ENCODE data around the gene OPA3.

OPA3 gene

GRCh38 chr19:45496349-45496953, 88.2 kb downstream of the OPA3 start:
- Histone ChIP-seq H3K9me3 (ENCODE audit: low read length) (no peaks in the 10 kb centered on the region), H3K4me3 (ENCODE audit: low read depth in 1 of 2, low read length in 2 of 2) (peak overlapping the region; percentile 58 to 81), H3K27ac (ENCODE audit: low read depth, low read length) (no peak overlapping the region), H3K4me1 (ENCODE audit: insufficient read depth, low read length) (peaks cover 30% of the 10 kb centered on the region), H3K27me3 (ENCODE audit: control insufficient read depth in 1 of 2, insufficient read depth in 2 of 2, low read length in 2 of 2) (peaks cover 15 to 31% of the 10 kb centered on the region in 2 donors), H3K9ac (ENCODE audit: low read length) (no peak overlapping the region), H3K36me3 (ENCODE audit: insufficient read depth, low read length) (no peaks in the 10 kb centered on the region)

GRCh38 chr19:45495178-45495577, 89.4 kb downstream of the OPA3 start:
- H3K4me3 ChIP-seq (ENCODE audit: low read depth in 1 of 2, low read length in 2 of 2), result no peak overlapping the region
- peaks cover 15 to 31% of the 10 kb centered on the region in 2 donors for H3K27me3 ChIP-seq (ENCODE audit: control insufficient read depth in 1 of 2, insufficient read depth in 2 of 2, low read length in 2 of 2)
- H3K9me3 ChIP-seq (ENCODE audit: low read length), result no peaks in the 10 kb centered on the region
- H3K9ac ChIP-seq (ENCODE audit: low read length), result no peak overlapping the region
- H3K27ac ChIP-seq (ENCODE audit: low read depth, low read length), result no peak overlapping the region
- H3K36me3 ChIP-seq (ENCODE audit: insufficient read depth, low read length), result no peaks in the 10 kb centered on the region
- peaks cover 30% of the 10 kb centered on the region for H3K4me1 ChIP-seq (ENCODE audit: insufficient read depth, low read length)

DNA sequence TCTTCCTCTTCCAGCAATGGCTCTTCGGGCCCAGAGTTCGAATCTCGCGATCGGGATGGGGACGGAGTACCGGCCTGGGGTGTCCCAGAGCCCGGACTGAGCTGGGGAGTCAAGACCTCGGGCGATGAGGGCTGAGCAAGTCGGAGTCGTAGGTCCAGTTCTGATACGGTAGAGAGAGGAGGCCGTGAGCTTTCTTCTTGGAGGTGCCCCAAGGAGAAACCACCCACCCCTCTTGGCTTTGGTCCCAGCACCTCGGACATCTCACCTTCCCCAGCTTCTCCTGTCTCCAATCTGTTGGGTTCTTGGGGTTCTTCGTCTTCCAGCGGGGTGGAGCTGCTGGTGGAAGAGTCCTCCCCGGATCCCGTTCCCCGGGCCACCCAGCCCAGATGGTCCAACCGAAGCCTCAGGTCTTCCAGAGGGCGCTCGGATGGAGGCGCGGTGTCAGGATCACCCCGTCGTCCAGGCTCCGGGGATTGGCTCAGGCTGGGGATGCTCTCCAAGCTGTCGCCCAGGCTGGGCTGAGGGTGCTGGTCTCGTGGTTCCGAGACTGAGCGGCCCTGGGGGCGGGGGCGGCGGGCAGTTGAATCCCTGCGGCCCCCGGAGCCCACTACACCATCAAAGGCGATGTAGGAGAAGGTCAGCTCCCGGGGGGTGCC, 90.2 kb downstream of the OPA3 start:
- Histone ChIP-seq H3K27me3 (ENCODE audit: control insufficient read depth in 1 of 2, insufficient read depth in 2 of 2, low read length in 2 of 2) (peaks cover 10 to 26% of the 10 kb centered on the region in 2 donors), H3K4me1 (ENCODE audit: insufficient read depth, low read length) (peaks cover 30% of the 10 kb centered on the region), H3K27ac (ENCODE audit: low read depth, low read length) (no peak overlapping the region)

GRCh38 chr19:45492627-45493470, 91.8 kb downstream of the OPA3 start:
- Histone ChIP-seq H3K27me3 (ENCODE audit: control insufficient read depth in 1 of 2, insufficient read depth in 2 of 2, low read length in 2 of 2) (peaks cover 6 to 10% of the 10 kb centered on the region in 2 donors), H3K9me3 (ENCODE audit: low read length) (no peaks in the 10 kb centered on the region), H3K4me1 (ENCODE audit: insufficient read depth, low read length) (peaks cover 23% of the 10 kb centered on the region), H3K36me3 (ENCODE audit: insufficient read depth, low read length) (no peaks in the 10 kb centered on the region), H3K9ac (ENCODE audit: low read length) (no peak overlapping the region), H3K27ac (ENCODE audit: low read depth, low read length) (peak overlapping the region; percentile 75), H3K4me3 (ENCODE audit: low read depth in 1 of 2, low read length in 2 of 2) (peak overlapping the region; percentile 62 to 71)

More for the DNA sequence above, 90.2 kb downstream of the OPA3 start:
- H3K4me3 ChIP-seq (ENCODE audit: low read depth in 1 of 2, low read length in 2 of 2), result no peak overlapping the region
- H3K9me3 ChIP-seq (ENCODE audit: low read length), result no peaks in the 10 kb centered on the region
- H3K9ac ChIP-seq (ENCODE audit: low read length), result no peak overlapping the region
- H3K36me3 ChIP-seq (ENCODE audit: insufficient read depth, low read length), result no peaks in the 10 kb centered on the region

GRCh38 chr19:45492137-45492626, 92.4 kb downstream of the OPA3 start:
- Histone ChIP-seq H3K4me1 (ENCODE audit: insufficient read depth, low read length) (peaks cover 20% of the 10 kb centered on the region), H3K9me3 (ENCODE audit: low read length) (no peaks in the 10 kb centered on the region), H3K9ac (ENCODE audit: low read length) (no peak overlapping the region), H3K27me3 (ENCODE audit: control insufficient read depth in 1 of 2, insufficient read depth in 2 of 2, low read length in 2 of 2) (peaks cover 6 to 7% of the 10 kb centered on the region in 2 donors), H3K27ac (ENCODE audit: low read depth, low read length) (peak overlapping the region; percentile 75), H3K36me3 (ENCODE audit: insufficient read depth, low read length) (no peaks in the 10 kb centered on the region), H3K4me3 (ENCODE audit: low read depth in 1 of 2, low read length in 2 of 2) (peak overlapping the region in 1 of 2 donors; percentile 62)

DNA sequence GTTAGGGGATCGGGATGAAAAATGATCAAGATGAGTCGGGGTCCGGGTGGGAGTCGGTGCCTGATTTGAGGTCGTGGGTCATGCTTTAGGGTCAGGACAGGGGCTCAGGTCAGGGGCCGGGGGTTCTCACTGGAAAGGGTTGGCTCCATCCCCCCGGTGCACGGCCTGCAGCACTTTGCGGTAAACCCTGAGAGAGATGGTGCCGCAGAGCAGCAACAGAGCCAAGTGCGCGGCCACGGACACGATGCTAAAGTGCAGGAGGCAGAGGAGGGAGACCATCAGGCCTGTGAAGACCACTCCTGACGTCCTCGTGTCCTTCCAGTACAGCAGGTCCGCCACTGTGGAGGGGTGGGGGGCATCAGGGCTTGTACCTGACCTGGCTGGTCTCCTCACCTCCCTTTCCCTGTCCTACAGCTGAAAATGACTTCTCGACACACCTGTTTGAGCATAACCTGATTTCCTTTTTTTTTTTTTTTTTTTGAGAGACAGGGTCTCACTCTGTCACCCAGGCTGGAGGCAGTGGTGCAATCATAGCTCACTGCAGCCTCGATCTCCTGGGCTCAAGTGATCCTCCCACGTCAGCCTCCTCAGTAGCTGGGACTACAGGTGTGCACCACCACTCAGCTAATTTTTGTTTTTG, 95.3 kb downstream of the OPA3 start:
- Histone ChIP-seq H3K4me3 (ENCODE audit: low read depth in 1 of 2, low read length in 2 of 2) (no peak overlapping the region), H3K27me3 (ENCODE audit: control insufficient read depth in 1 of 2, insufficient read depth in 2 of 2, low read length in 2 of 2) (no peaks in the 10 kb centered on the region), H3K9me3 (ENCODE audit: low read length) (no peaks in the 10 kb centered on the region), H3K36me3 (ENCODE audit: insufficient read depth, low read length) (no peaks in the 10 kb centered on the region), H3K9ac (ENCODE audit: low read length) (no peak overlapping the region), H3K27ac (ENCODE audit: low read depth, low read length) (no peak overlapping the region), H3K4me1 (ENCODE audit: insufficient read depth, low read length) (peaks cover 12% of the 10 kb centered on the region)

- Histone ChIP-seq H3K9me3 (ENCODE audit: low read length) (no peaks in the 10 kb centered on the region), H3K4me1 (ENCODE audit: insufficient read depth, low read length) (peaks cover 12% of the 10 kb centered on the region), H3K9ac (ENCODE audit: low read length) (no peak overlapping the region), H3K27ac (ENCODE audit: low read depth, low read length) (no peak overlapping the region), H3K36me3 (ENCODE audit: insufficient read depth, low read length) (no peaks in the 10 kb centered on the region), H3K27me3 (ENCODE audit: control insufficient read depth in 1 of 2, insufficient read depth in 2 of 2, low read length in 2 of 2) (no peaks in the 10 kb centered on the region), H3K4me3 (ENCODE audit: low read depth in 1 of 2, low read length in 2 of 2) (no peak overlapping the region)
These were observed 95.9 kb downstream of the OPA3 start for GRCh38 chr19:45488708-45489107.

DNA sequence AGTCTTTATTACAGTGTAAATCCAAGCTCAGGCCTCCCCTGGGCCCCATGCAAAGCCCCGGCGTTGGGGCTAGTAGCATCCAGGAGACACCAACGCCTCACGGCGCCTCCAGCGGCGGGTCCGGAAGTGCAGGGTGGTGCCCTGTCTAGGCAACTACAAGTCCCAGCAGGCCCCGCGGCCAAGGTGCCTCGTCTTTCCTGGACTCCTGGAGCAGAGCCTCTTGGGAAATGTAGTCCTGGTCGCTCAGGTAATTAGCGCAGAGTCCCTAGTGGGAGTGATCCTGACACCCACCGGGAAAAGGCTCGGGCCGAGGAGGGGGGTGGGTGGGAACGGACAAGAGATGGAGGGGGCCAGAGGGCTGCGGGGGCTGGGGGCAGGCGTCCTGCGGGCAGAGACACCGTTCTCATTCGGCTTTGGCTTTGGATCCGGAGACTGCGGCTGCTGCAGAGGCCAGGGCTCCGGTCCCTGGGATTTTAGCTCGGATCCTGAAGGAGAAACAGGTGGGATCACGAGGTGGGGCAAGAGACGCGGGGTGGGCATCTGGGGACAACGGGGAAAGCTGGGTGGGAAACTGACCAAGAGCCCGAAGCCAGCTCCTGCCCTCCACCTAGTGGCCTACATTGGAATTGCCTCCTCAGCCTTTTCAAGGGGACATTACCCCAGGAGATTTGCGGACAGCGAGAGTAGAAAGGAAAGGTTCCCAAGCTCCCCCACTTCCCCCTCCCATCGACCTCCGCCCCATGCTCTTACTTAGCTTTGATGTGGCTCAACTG, 99.1 kb downstream of the OPA3 start:
- no peaks in the 10 kb centered on the region for H3K9me3 ChIP-seq (ENCODE audit: low read length)
- no peaks in the 10 kb centered on the region for H3K27me3 ChIP-seq (ENCODE audit: control insufficient read depth in 1 of 2, insufficient read depth in 2 of 2, low read length in 2 of 2)
- H3K4me3 ChIP-seq (ENCODE audit: low read depth in 1 of 2, low read length in 2 of 2), result peak overlapping the region; percentile 66 to 73
- H3K36me3 ChIP-seq (ENCODE audit: insufficient read depth, low read length), result no peaks in the 10 kb centered on the region
- peaks cover 3% of the 10 kb centered on the region for H3K4me1 ChIP-seq (ENCODE audit: insufficient read depth, low read length)
- no peak overlapping the region for H3K9ac ChIP-seq (ENCODE audit: low read length)
- H3K27ac ChIP-seq (ENCODE audit: low read depth, low read length), result peak overlapping the region; percentile 86

- H3K4me1 ChIP-seq (ENCODE audit: insufficient read depth, low read length), result peaks cover 3% of the 10 kb centered on the region
- H3K27me3 ChIP-seq (ENCODE audit: control insufficient read depth in 1 of 2, insufficient read depth in 2 of 2, low read length in 2 of 2), result no peaks in the 10 kb centered on the region
- no peaks in the 10 kb centered on the region for H3K36me3 ChIP-seq (ENCODE audit: insufficient read depth, low read length)
- no peak overlapping the region for H3K27ac ChIP-seq (ENCODE audit: low read depth, low read length)
- H3K4me3 ChIP-seq (ENCODE audit: low read depth in 1 of 2, low read length in 2 of 2), result no peak overlapping the region
- H3K9me3 ChIP-seq (ENCODE audit: low read length), result no peaks in the 10 kb centered on the region
- no peak overlapping the region for H3K9ac ChIP-seq (ENCODE audit: low read length)
These were observed 100.2 kb downstream of the OPA3 start for GRCh38 chr19:45484273-45484945.

DNA sequence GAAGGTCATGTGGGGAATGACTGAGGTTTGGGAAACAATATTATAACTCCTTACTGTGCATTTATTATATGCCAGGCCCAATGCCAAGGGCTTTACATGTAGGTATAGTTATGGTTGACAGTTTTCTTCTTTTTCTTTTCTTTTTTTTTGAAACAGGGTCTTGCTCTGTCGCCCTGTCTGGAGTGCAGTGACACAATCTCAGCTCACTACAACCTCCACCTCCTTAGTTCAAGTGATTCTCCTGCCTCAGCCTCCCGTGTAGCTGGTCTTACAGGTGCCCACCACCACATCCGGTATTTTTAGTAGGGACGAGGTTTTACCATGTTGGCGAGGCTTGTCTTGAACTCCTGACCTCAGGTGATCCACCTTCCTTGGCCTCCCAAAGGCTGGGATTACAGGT, 101.6 kb downstream of the OPA3 start:
- H3K27ac ChIP-seq (ENCODE audit: low read depth, low read length), result no peak overlapping the region
- no peaks in the 10 kb centered on the region for H3K27me3 ChIP-seq (ENCODE audit: control insufficient read depth in 1 of 2, insufficient read depth in 2 of 2, low read length in 2 of 2)
- no peak overlapping the region for H3K4me3 ChIP-seq (ENCODE audit: low read depth in 1 of 2, low read length in 2 of 2)
- H3K4me1 ChIP-seq (ENCODE audit: insufficient read depth, low read length), result peaks cover 8% of the 10 kb centered on the region
- H3K9ac ChIP-seq (ENCODE audit: low read length), result no peak overlapping the region
- H3K9me3 ChIP-seq (ENCODE audit: low read length), result no peaks in the 10 kb centered on the region
- no peaks in the 10 kb centered on the region for H3K36me3 ChIP-seq (ENCODE audit: insufficient read depth, low read length)
